GM12878 (cell line): ENCODE measurements around the gene ATF6. TPM values are rescaled to one million over a fixed set of nuclear protein-coding genes. Genes with fewer than 3 reads are reported as not detected.

Experiments
- ATAC-seq: fragments of 200-7000 bp; cut with Tn5 transposase; 3 replicates; pipeline ENCODE4 v1.9.1; 2020; ENCODE audit warnings: mild to moderate bottlenecking, moderate library complexity
- BruUV-seq: library from RNA; stranded (reverse); fragments of 400-500 nt; replicated peaks from 2 replicates; lab custom pipeline; 2021; lab: Mats Ljungman, UMichigan
- CTCF ChIA-PET: fragments of 300-600 bp; sonication (Branson Sonifier 250); formaldehyde crosslinking; extraction: SDS; loops from one replicate; lab custom pipeline; 2021; ENCODE audit warnings: inconsistent platforms; lab: Yijun Ruan, JAX
- POLR2A ChIA-PET: fragments of 350-600 bp; formaldehyde crosslinking; extraction: SDS; loops from one replicate; lab custom pipeline; 2021; ENCODE audit warnings: inconsistent platforms; lab: Charles Lee
- RAD21 ChIA-PET: fragments of 300-600 bp; sonication (Branson Sonifier 250); formaldehyde crosslinking; loops from one replicate; lab custom pipeline; 2023; ENCODE audit warnings: antibody characterized with exemption; ENCODE audit not compliant: unreplicated experiment; lab: Charles Lee
- SMC1A ChIA-PET: fragments of 300-600 bp; sonication (Branson Sonifier 250); formaldehyde crosslinking; loops from one replicate; lab custom pipeline; 2023; ENCODE audit not compliant: unreplicated experiment, uncharacterized antibody; lab: Charles Lee
- DNase-seq: peaks from one replicate; pipeline ENCODE4 v3.0.0-alpha.2; 2011; ENCODE audit warnings: low read depth, low spot score
- FAIRE-seq: peaks from 3 replicates; lab custom pipeline; 2011; peaks lifted over from hg19 to GRCh38; lab: Jason Lieb, UNC
- H2AFZ ChIP-seq: 2 replicates; pipeline ENCODE4 v1.6.0; 2011; ENCODE audit warnings: low read depth, low read length, control low read depth; ENCODE audit not compliant: control insufficient read depth
- H3K27ac ChIP-seq: 2 replicates; pipeline ENCODE4 v1.5.1; 2011; ENCODE audit warnings: control low read depth; ENCODE audit not compliant: control insufficient read depth, insufficient read depth
- H3K27me3 ChIP-seq, 2 experiments: replicated peaks in 1 of 2; 2 replicates each; pipeline versions ENCODE4 v1.6.0 to v1.6.1; 2011; ENCODE audit warnings: low read length in 1 of 2; ENCODE audit not compliant: control insufficient read depth in 2 of 2, insufficient read depth in 2 of 2
- H3K36me3 ChIP-seq, 2 experiments: 2 replicates each; pipeline ENCODE4 v1.5.1; 2011; ENCODE audit warnings: low read length in 1 of 2; ENCODE audit not compliant: control insufficient read depth in 2 of 2, insufficient read depth in 2 of 2
- H3K4me1 ChIP-seq: 2 replicates; pipeline ENCODE4 v1.6.1; 2011; ENCODE audit warnings: mild to moderate bottlenecking, low read length, moderate library complexity, mixed read lengths; ENCODE audit not compliant: control insufficient read depth, insufficient read depth
- H3K4me2 ChIP-seq: 2 replicates; pipeline ENCODE4 v1.6.0; 2011; ENCODE audit warnings: control low read depth; ENCODE audit not compliant: control insufficient read depth, insufficient read depth
- H3K4me3 ChIP-seq: fragments of 200-600 bp; sonication (generic); 2 replicates; pipeline ENCODE4 v1.5.1; 2016
- H3K79me2 ChIP-seq: 2 replicates; pipeline ENCODE4 v1.6.0; 2011; ENCODE audit warnings: low read length; ENCODE audit not compliant: control insufficient read depth, insufficient read depth
- H3K9ac ChIP-seq: 2 replicates; pipeline ENCODE4 v1.8.0; 2011; ENCODE audit warnings: low read length, control low read depth, mixed read lengths; ENCODE audit not compliant: control insufficient read depth, insufficient read depth
- H3K9me3 ChIP-seq: replicated peaks from 3 replicates; pipeline ENCODE4 v1.5.1; 2011; ENCODE audit warnings: mild to moderate bottlenecking, low read length; ENCODE audit not compliant: control insufficient read depth, insufficient read depth
- H4K20me1 ChIP-seq: 2 replicates; pipeline ENCODE4 v1.6.0; 2011; ENCODE audit not compliant: control insufficient read depth, insufficient read depth
- BACH1 ChIP-seq: fragments of 450-650 bp; IDR thresholded peaks from 2 replicates; pipeline ENCODE4 v1.6.1; 2017; ENCODE audit warnings: mild to moderate bottlenecking, borderline replicate concordance
- CHD1 ChIP-seq: IDR thresholded peaks from 2 replicates; pipeline ENCODE4 v1.6.1; 2012; ENCODE audit warnings: low read depth, low read length, improper control_type of control experiment
- CHD4 ChIP-seq: fragments of 200-600 bp; sonication (generic); IDR thresholded peaks from 2 replicates; pipeline ENCODE4 v1.6.1; 2016; ENCODE audit warnings: mild to moderate bottlenecking
- EED ChIP-seq: sonication (generic); IDR thresholded peaks from 2 replicates; pipeline ENCODE4 v1.6.1; 2016; ENCODE audit warnings: antibody characterized with exemption, low read depth
- EGR1 ChIP-seq, 2 experiments: IDR thresholded peaks; 1 replicate in 1 of 2; 2 replicates in 1 of 2; pipeline ENCODE4 v1.6.1; 2011 to 2012; ENCODE audit warnings: low read depth in 2 of 2, low read length in 2 of 2, borderline replicate concordance in 1 of 2, mild to moderate bottlenecking in 1 of 2, moderate library complexity in 1 of 2
- EZH2 ChIP-seq: IDR thresholded peaks from 2 replicates; pipeline ENCODE4 v1.6.1; 2012; ENCODE audit warnings: low read depth, mild to moderate bottlenecking, control low read depth, inconsistent platforms, low read length, borderline replicate concordance; ENCODE audit not compliant: control insufficient read depth
- FOXK2 ChIP-seq: fragments of 450-650 bp; IDR thresholded peaks from 2 replicates; pipeline ENCODE4 v1.6.1; 2017; ENCODE audit warnings: mild to moderate bottlenecking, moderate library complexity
- HDGF ChIP-seq: fragments of 450-650 bp; IDR thresholded peaks from 2 replicates; pipeline ENCODE4 v1.6.1; 2016; ENCODE audit warnings: antibody characterized with exemption
- JUNB ChIP-seq: IDR thresholded peaks from 2 replicates; pipeline ENCODE4 v1.6.1; 2016; ENCODE audit warnings: antibody characterized with exemption, mild to moderate bottlenecking
- KAT2A ChIP-seq: conservative IDR thresholded peaks from 2 replicates; pipeline ENCODE4 v1.6.1; 2011; ENCODE audit warnings: low read depth, low read length; ENCODE audit not compliant: control insufficient read depth
- NBN ChIP-seq: fragments of 450-650 bp; IDR thresholded peaks from 2 replicates; pipeline ENCODE4 v1.6.1; 2016
- NFYA ChIP-seq: IDR thresholded peaks from 2 replicates; pipeline ENCODE4 v1.6.1; 2011; ENCODE audit warnings: low read depth, mild to moderate bottlenecking, low read length, improper control_type of control experiment, borderline replicate concordance
- POLR2A ChIP-seq: IDR thresholded peaks from 2 replicates; pipeline ENCODE4 v1.6.1; 2011; ENCODE audit warnings: low read depth, mild to moderate bottlenecking, low read length
- RELB ChIP-seq: fragments of 450-650 bp; IDR thresholded peaks from 2 replicates; pipeline ENCODE4 v1.6.1; 2017; ENCODE audit warnings: low read depth, mild to moderate bottlenecking, moderate library complexity
- SPI1 ChIP-seq: IDR thresholded peaks from 2 replicates; pipeline ENCODE4 v1.6.1; 2011; ENCODE audit warnings: low read depth, mild to moderate bottlenecking, low read length, moderate library complexity, borderline replicate concordance; ENCODE audit not compliant: insufficient read depth
- STAT1 ChIP-seq: fragments of 450-650 bp; conservative IDR thresholded peaks from 2 replicates; pipeline ENCODE4 v1.6.1; 2014; ENCODE audit warnings: antibody characterized with exemption, mild to moderate bottlenecking
- SUPT20H ChIP-seq: IDR thresholded peaks from 2 replicates; pipeline ENCODE4 v1.6.1; 2011; ENCODE audit warnings: low read depth, mild to moderate bottlenecking, low read length, moderate library complexity, borderline replicate concordance; ENCODE audit not compliant: control insufficient read depth
- WRNIP1 ChIP-seq: IDR thresholded peaks from 2 replicates; pipeline ENCODE4 v1.6.1; 2011; ENCODE audit warnings: low read depth, low read length, improper control_type of control experiment, borderline replicate concordance
- ZNF207 ChIP-seq: fragments of 450-650 bp; IDR thresholded peaks from 2 replicates; pipeline ENCODE4 v1.6.1; 2014; ENCODE audit warnings: antibody characterized with exemption, mild to moderate bottlenecking, borderline replicate concordance
- WGBS: methylation state at CpG from one replicate; pipeline ENCODE4 v1.1.6; 2016; ENCODE audit warnings: low lambda C conversion rate; ENCODE audit not compliant: insufficient replicate concordance, insufficient coverage; ENCODE audit errors: missing lambda C conversion rate; 5-methylcytosine and 5-hydroxymethylcytosine counted together
- in situ Hi-C: fragments of 300-500 bp; cut with MboI; formaldehyde crosslinking; loops from 9 replicates; pipeline ENCODE4 v1.14.3; 2018; ENCODE audit warnings: mixed read lengths
- intact Hi-C: fragments of 100-400 bp; cut with micrococcal nuclease; formaldehyde crosslinking; loops from one replicate; pipeline ENCODE4 v1.14.2; 2022; ENCODE audit not compliant: unreplicated experiment
- polyA plus RNA-seq, 11 experiments: library from polyadenylated mRNA; depleted of rRNA in 4 of 11; unstranded in 6 of 11; stranded (reverse) in 5 of 11; fragments of >200 nt; fragmentation: Nextera tagmentation in 4 of 11; fragmentation: Illumina TruSeq in 1 of 11; extraction: Ambion mirVana in 4 of 11; extraction: Trizol in 1 of 11; gene quantifications; 1 replicate in 1 of 11; 2 replicates in 10 of 11; pipeline versions ENCODE4 v1.2.1 to v1.2.3, GENCODE V29; 2011 to 2016; ENCODE audit warnings: inconsistent platforms in 2 of 11, missing spikeins in 2 of 11, low read depth in 1 of 11
- total RNA-seq, 4 experiments: library from RNA; depleted of rRNA in 3 of 4; stranded (reverse); fragments of >200 nt in 3 of 4; fragmentation: Illumina TruSeq in 1 of 4; extraction: Trizol in 1 of 4; gene quantifications; 2 replicates each; pipeline versions ENCODE4 v1.2.1 to v1.2.3, GENCODE V29; 2013 to 2021

ATF6 gene
- total and polyA plus RNA-seq, 10 of the 15 experiments (the other 5 are each of a cell fraction or from before 2014, with no cell fraction given), result 7.8 to 24.3 (median 14.7) TPM

- in situ Hi-C loops (no loop called here), intact Hi-C loops (no loop called here)
- Histone ChIP-seq H3K27me3 (no peaks in the 10 kb centered on the region), H3K4me2 (no peak overlapping the region), H4K20me1 (no peaks in the 10 kb centered on the region), H2AFZ (no peak overlapping the region), H3K9me3 (no peaks in the 10 kb centered on the region), H3K4me3 (no peak overlapping the region), H3K27ac (no peak overlapping the region), H3K9ac (no peak overlapping the region), H3K36me3 (no peaks in the 10 kb centered on the region), H3K4me1 (peaks cover 47% of the 10 kb centered on the region), H3K79me2 (peaks cover 12% of the 10 kb centered on the region)
- DNase-seq (no peak), ATAC-seq (no peak), FAIRE-seq (no peak)
- ChIA-PET POLR2A (no interaction called here), CTCF (interaction anchor here (0.7 to 1.2 kb wide), 3 partner anchors 15 to 17 kb away, joined by 3 read pairs; partner anchors contain the start of gene FCRLA), SMC1A (interaction anchor here (1.3 to 1.6 kb wide), 2 partner anchors 15 to 34 kb away, joined by 3 to 4 read pairs; no protein-coding TSS in a partner anchor), RAD21 (no interaction called here)
- BruUV-seq, result no TSS peak
- 93% methylated on average over 8 of the region's 8 CpGs for WGBS
- TF ChIP-seq ZNF207, result no peak
- no peak for TF ChIP-seq KAT2A
- no peak for TF ChIP-seq CHD4
- TF ChIP-seq EED, result no peak
- no peak for TF ChIP-seq FOXK2
- no peak for TF ChIP-seq NFYA
- TF ChIP-seq EZH2, result no peak
- no peak for TF ChIP-seq SUPT20H
- no peak for TF ChIP-seq STAT1
- no peak for TF ChIP-seq HDGF
- TF ChIP-seq NBN, result no peak
- TF ChIP-seq EGR1 (IDR thresholded peaks at IDR 0.05; ENCODE audit: borderline replicate concordance in 1 of 2, low read depth in 2 of 2, low read length in 2 of 2), result no peak
- TF ChIP-seq POLR2A, result no peak
- no peak for TF ChIP-seq CHD1
- TF ChIP-seq SPI1, result no peak
- TF ChIP-seq WRNIP1, result no peak
- TF ChIP-seq JUNB, result no peak
- no peak for TF ChIP-seq BACH1
- no peak for TF ChIP-seq RELB
These were observed 42.5 kb upstream of the ATF6 start for GRCh38 chr1:161723459-161724141.
